GM23248 (cell line): Measurements from ENCODE around the gene SWSAP1.

Source experiments
- EZH2 ChIP-seq: fragments of 200-600 bp; sonication (generic); IDR thresholded peaks from 2 replicates; pipeline ENCODE4 v1.6.1; 2018; ENCODE audit warnings: antibody characterized with exemption, mild to moderate bottlenecking; ENCODE audit not compliant: insufficient read depth, poor library complexity, severe bottlenecking
- EZH2phosphoT487 ChIP-seq: fragments of 200-600 bp; sonication (generic); IDR thresholded peaks from 2 replicates; pipeline ENCODE4 v1.6.1; 2018; ENCODE audit warnings: antibody characterized with exemption, moderate library complexity, mild to moderate bottlenecking, low read depth; ENCODE audit not compliant: insufficient read depth

GRCh38 chr19:11377237-11377636, 2.8 kb downstream of the SWSAP1 start:
- TF ChIP-seq EZH2 = no peak
- TF ChIP-seq EZH2phosphoT487 = no peak
